HG02870 (cell line): ENCODE measurements around the gene CTDSPL2.
"Not testable (repeated sequence)": the region's sequence is repeated elsewhere in the genome, so short reads cannot be mapped to it uniquely, and the experiment has no call there.

ENCODE experiments used
- ATAC-seq: cut with Tn5 transposase; IDR thresholded peaks from one replicate; pipeline ENCODE4 v1.9.1; 2021; ENCODE audit warnings: mild to moderate bottlenecking, moderate library complexity; ENCODE audit not compliant: unreplicated experiment

CTDSPL2 gene

GRCh38 chr15:44426975-44427755 lies at the start of gene CTDSPL2:
Gene CTDSPL2 (plus strand): TSS chr15:44427629. CDS start chr15:44459015, 31,386 bp downstream.
- peak; percentile 88 for ATAC-seq

GRCh38 chr15:44381236-44381635 lies 46.2 kb upstream of the CTDSPL2 start:
- ATAC-seq: no peak

- ATAC-seq: no peak
Measured at GRCh38 chr15:44385344-44385942, 42.0 kb upstream of the CTDSPL2 start.

- ATAC-seq: no peak
Measured at GRCh38 chr15:44394062-44394461, 33.4 kb upstream of the CTDSPL2 start.

- no peak for ATAC-seq
Measured at GRCh38 chr15:44394562-44394961, 32.9 kb upstream of the CTDSPL2 start.

GRCh38 chr15:44397869-44398268 lies 29.6 kb upstream of the CTDSPL2 start:
- ATAC-seq: no peak

- ATAC-seq: peak; percentile 74
Measured at GRCh38 chr15:44414001-44414400, 13.4 kb upstream of the CTDSPL2 start.

GRCh38 chr15:44427756-44428724 lies 611 bp downstream of the CTDSPL2 start:
- no peak for ATAC-seq

GRCh38 chr15:44435893-44436667 lies 8.7 kb downstream of the CTDSPL2 start:
- no peak for ATAC-seq

GRCh38 chr15:44438402-44438801 lies 11.0 kb downstream of the CTDSPL2 start:
- no peak for ATAC-seq

- ATAC-seq: no peak
Measured at GRCh38 chr15:44441095-44441501, 13.7 kb downstream of the CTDSPL2 start.

- ATAC-seq: no peak
Measured at GRCh38 chr15:44443515-44443914, 16.1 kb downstream of the CTDSPL2 start.

GRCh38 chr15:44447772-44448376 lies 20.4 kb downstream of the CTDSPL2 start:
- ATAC-seq: no peak

GRCh38 chr15:44450172-44450571 lies 22.7 kb downstream of the CTDSPL2 start:
- no peak for ATAC-seq

- not testable (repeated sequence) for ATAC-seq
Measured at GRCh38 chr15:44453578-44454283, 26.3 kb downstream of the CTDSPL2 start.

GRCh38 chr15:44458429-44458828 lies 31.0 kb downstream of the CTDSPL2 start:
- ATAC-seq: no peak

GRCh38 chr15:44468709-44469385 lies 41.4 kb downstream of the CTDSPL2 start:
- ATAC-seq: no peak

- ATAC-seq: no peak
Measured at GRCh38 chr15:44471885-44472455, 44.5 kb downstream of the CTDSPL2 start.

GRCh38 chr15:44479343-44479742 lies 51.9 kb downstream of the CTDSPL2 start:
- no peak for ATAC-seq
